SU-DHL-6 (cell line): ENCODE measurements around the gene STIL.

ENCODE experiments used
- H2AFZ ChIP-seq: fragments of 200-600 bp; sonication (generic); 2 replicates; pipeline ENCODE4 v1.6.1; 2014; ENCODE audit warnings: low read depth, mild to moderate bottlenecking, moderate library complexity, mixed read lengths, antibody characterized with exemption, low read length; ENCODE audit not compliant: severe bottlenecking
- H3F3A ChIP-seq: fragments of 200-600 bp; shearing (Covaris generic); 2 replicates; pipeline ENCODE4 v1.6.0; 2016; ENCODE audit warnings: antibody characterized with exemption, mild to moderate bottlenecking; ENCODE audit not compliant: insufficient read depth
- H3K27ac ChIP-seq: fragments of 200-600 bp; sonication (generic); 2 replicates; pipeline ENCODE4 v1.5.1; 2016; ENCODE audit warnings: low read depth, mild to moderate bottlenecking, low read length, moderate library complexity, mixed read lengths
- H3K27me3 ChIP-seq: fragments of 200-600 bp; sonication (generic), shearing (Covaris generic); 2 replicates; pipeline ENCODE4 v1.6.0; 2014; ENCODE audit warnings: mild to moderate bottlenecking, low read length
- H3K36me3 ChIP-seq: fragments of 200-600 bp; sonication (generic); 2 replicates; pipeline ENCODE4 v1.6.1; 2014; ENCODE audit warnings: mild to moderate bottlenecking, low read length, mixed read lengths
- H3K4me2 ChIP-seq: fragments of 300-600, 200-600 bp; shearing (Covaris generic), sonication (generic); 2 replicates; pipeline ENCODE4 v1.6.0; 2014; ENCODE audit warnings: low read length, low read depth, mild to moderate bottlenecking; ENCODE audit not compliant: poor library complexity, severe bottlenecking
- H3K4me3 ChIP-seq: fragments of 200-600 bp; sonication (generic); 2 replicates; pipeline ENCODE4 v1.5.1; 2014; ENCODE audit warnings: antibody characterized with exemption, low read length, mild to moderate bottlenecking, mixed read lengths; ENCODE audit not compliant: insufficient read depth, poor library complexity, severe bottlenecking
- H3K79me2 ChIP-seq: fragments of 200-600 bp; sonication (generic); 2 replicates; pipeline ENCODE4 v1.6.1; 2014; ENCODE audit warnings: mild to moderate bottlenecking, low read length, moderate library complexity; ENCODE audit not compliant: insufficient read depth
- H3K9ac ChIP-seq: fragments of 200-600 bp; sonication (generic); 2 replicates; pipeline ENCODE4 v1.7.0; 2014; ENCODE audit warnings: mild to moderate bottlenecking, low read length
- H3K9me2 ChIP-seq: fragments of 200-600 bp; sonication (generic); replicated peaks from 2 replicates; pipeline ENCODE4 v1.6.1; 2014; ENCODE audit warnings: low read length; ENCODE audit not compliant: insufficient read depth
- H3K9me3 ChIP-seq: fragments of 200-600 bp; sonication (generic); 2 replicates; pipeline ENCODE4 v1.6.1; 2014; ENCODE audit warnings: low read length, mixed read lengths; ENCODE audit not compliant: insufficient read depth
- H4K20me1 ChIP-seq: fragments of 200-600 bp; sonication (generic); 2 replicates; pipeline ENCODE4 v1.6.1; 2014; ENCODE audit warnings: low read depth, mild to moderate bottlenecking, antibody characterized with exemption, low read length, moderate library complexity, mixed read lengths
- EZH2phosphoT487 ChIP-seq: fragments of 200-600 bp; sonication (generic), shearing (Covaris generic); conservative IDR thresholded peaks from 2 replicates; pipeline ENCODE4 v1.6.1; 2018; ENCODE audit warnings: mild to moderate bottlenecking, antibody characterized with exemption, low read length, moderate library complexity, mixed read lengths
- TF ChIP-seq, protein P1 (sequence below): fragments of 200-600 bp; sonication (generic); IDR thresholded peaks from one replicate; pipeline ENCODE4 v1.5.1; 2017; ENCODE audit warnings: antibody characterized with exemption, mild to moderate bottlenecking, low read length, moderate library complexity; ENCODE audit not compliant: insufficient read depth, poor library complexity, severe bottlenecking

Gene STIL

GRCh38 chr1:47215713-47216112, 98.2 kb downstream of the STIL start:
- Histone ChIP-seq H3F3A (no peaks in the 10 kb centered on the region), H3K9ac (no peak overlapping the region), H3K79me2 (no peaks in the 10 kb centered on the region), H2AFZ (no peak overlapping the region), H3K9me3 (no peaks in the 10 kb centered on the region), H3K9me2 (no peaks in the 10 kb centered on the region), H3K4me3 (no peak overlapping the region), H4K20me1 (no peaks in the 10 kb centered on the region), H3K36me3 (no peaks in the 10 kb centered on the region), H3K27me3 (no peaks in the 10 kb centered on the region), H3K4me2 (no peak overlapping the region), H3K27ac (no peak overlapping the region)
- TF ChIP-seq EZH2phosphoT487, result no peak
- TF ChIP-seq, protein P1, sequence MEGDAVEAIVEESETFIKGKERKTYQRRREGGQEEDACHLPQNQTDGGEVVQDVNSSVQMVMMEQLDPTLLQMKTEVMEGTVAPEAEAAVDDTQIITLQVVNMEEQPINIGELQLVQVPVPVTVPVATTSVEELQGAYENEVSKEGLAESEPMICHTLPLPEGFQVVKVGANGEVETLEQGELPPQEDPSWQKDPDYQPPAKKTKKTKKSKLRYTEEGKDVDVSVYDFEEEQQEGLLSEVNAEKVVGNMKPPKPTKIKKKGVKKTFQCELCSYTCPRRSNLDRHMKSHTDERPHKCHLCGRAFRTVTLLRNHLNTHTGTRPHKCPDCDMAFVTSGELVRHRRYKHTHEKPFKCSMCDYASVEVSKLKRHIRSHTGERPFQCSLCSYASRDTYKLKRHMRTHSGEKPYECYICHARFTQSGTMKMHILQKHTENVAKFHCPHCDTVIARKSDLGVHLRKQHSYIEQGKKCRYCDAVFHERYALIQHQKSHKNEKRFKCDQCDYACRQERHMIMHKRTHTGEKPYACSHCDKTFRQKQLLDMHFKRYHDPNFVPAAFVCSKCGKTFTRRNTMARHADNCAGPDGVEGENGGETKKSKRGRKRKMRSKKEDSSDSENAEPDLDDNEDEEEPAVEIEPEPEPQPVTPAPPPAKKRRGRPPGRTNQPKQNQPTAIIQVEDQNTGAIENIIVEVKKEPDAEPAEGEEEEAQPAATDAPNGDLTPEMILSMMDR, result no peak

- H3K79me2 ChIP-seq, result no peaks in the 10 kb centered on the region
- H3F3A ChIP-seq, result no peaks in the 10 kb centered on the region
- no peak overlapping the region for H3K27ac ChIP-seq
- no peak overlapping the region for H2AFZ ChIP-seq
- no peaks in the 10 kb centered on the region for H3K9me3 ChIP-seq
- no peaks in the 10 kb centered on the region for H3K9me2 ChIP-seq
- TF ChIP-seq EZH2phosphoT487, result no peak
- TF ChIP-seq, protein P1, result no peak
- no peaks in the 10 kb centered on the region for H3K27me3 ChIP-seq
- H3K4me3 ChIP-seq, result no peak overlapping the region
- no peaks in the 10 kb centered on the region for H4K20me1 ChIP-seq
- H3K36me3 ChIP-seq, result no peaks in the 10 kb centered on the region
- no peak overlapping the region for H3K4me2 ChIP-seq
- no peak overlapping the region for H3K9ac ChIP-seq
Measured at GRCh38 chr1:47214549-47214948, 99.4 kb downstream of the STIL start.

DNA sequence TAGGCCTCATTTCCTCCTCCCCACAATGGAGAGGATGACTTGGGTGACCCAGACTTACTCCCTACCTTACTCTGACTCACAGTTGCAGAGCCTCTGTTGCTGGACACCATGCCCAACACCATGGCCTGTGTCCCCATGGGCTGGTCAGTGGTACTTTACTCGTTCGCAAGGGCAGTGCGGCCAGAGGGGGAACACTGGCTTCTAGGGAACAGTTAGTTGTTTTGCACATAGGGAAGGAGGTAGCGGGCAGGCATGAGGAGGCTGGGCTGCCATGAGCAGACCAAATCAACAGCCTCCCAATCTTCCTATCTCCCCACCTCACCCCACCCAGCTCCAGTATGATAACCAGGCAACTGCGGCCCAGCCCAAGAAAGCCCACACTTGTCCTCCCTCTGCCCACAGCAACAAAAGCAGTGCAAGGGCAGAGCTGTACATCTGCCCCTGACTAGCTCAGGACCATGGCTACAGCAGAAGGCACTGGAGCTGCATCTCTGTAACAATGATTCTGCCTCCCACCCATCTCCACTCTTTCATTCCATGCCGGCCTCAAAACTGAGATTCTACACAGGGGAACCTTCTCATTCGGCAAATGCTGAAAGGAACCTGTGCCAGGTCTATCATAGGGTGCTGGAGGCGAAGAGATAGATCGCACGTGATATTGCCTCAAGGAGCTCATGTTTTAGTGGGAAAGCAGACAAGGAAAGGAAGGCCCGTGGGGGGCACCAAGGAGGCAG, 100.5 kb downstream of the STIL start:
- TF ChIP-seq, protein P1, result no peak
- no peak for TF ChIP-seq EZH2phosphoT487
- Histone ChIP-seq H3K27me3 (no peaks in the 10 kb centered on the region), H3K79me2 (no peaks in the 10 kb centered on the region), H2AFZ (no peak overlapping the region), H3K36me3 (no peaks in the 10 kb centered on the region), H4K20me1 (no peaks in the 10 kb centered on the region), H3F3A (no peaks in the 10 kb centered on the region), H3K9me2 (no peaks in the 10 kb centered on the region), H3K4me3 (no peak overlapping the region), H3K9me3 (no peaks in the 10 kb centered on the region), H3K9ac (no peak overlapping the region), H3K27ac (no peak overlapping the region), H3K4me2 (no peak overlapping the region)
